Fibroblast of lung (primary cell): ENCODE measurements around the gene TBC1D22B. TPM values are rescaled to one million over a fixed set of nuclear protein-coding genes. Genes with fewer than 3 reads are reported as not detected.

Experiments used
- DNase-seq, 2 donors: peaks; one replicate each; pipeline versions ENCODE4 v3.0.0 to v3.0.0-alpha.2; 2010; ENCODE audit warnings: low read depth in 2 of 2
- H2AFZ ChIP-seq: 2 replicates; pipeline ENCODE4 v1.5.1; 2012; ENCODE audit warnings: low read length, control low read depth, inconsistent platforms
- H3K27ac ChIP-seq: 2 replicates; pipeline ENCODE4 v1.5.1; 2011; ENCODE audit warnings: low read length, control low read depth; ENCODE audit not compliant: insufficient read depth
- H3K27me3 ChIP-seq: 2 replicates; pipeline ENCODE4 v1.5.1; 2011; ENCODE audit warnings: mild to moderate bottlenecking, low read length; ENCODE audit not compliant: control insufficient read depth, insufficient read depth
- H3K36me3 ChIP-seq: 2 replicates; pipeline ENCODE4 v1.5.1; 2011; ENCODE audit warnings: low read length; ENCODE audit not compliant: control insufficient read depth, insufficient read depth
- H3K4me1 ChIP-seq: 2 replicates; pipeline ENCODE4 v1.5.1; 2011; ENCODE audit warnings: low read length; ENCODE audit not compliant: control insufficient read depth, insufficient read depth; ENCODE audit errors: extremely low read depth
- H3K4me2 ChIP-seq: 2 replicates; pipeline ENCODE4 v1.5.1; 2011; ENCODE audit warnings: low read length, control low read depth; ENCODE audit not compliant: insufficient read depth; ENCODE audit errors: extremely low read depth
- H3K4me3 ChIP-seq, 4 experiments: fragments of 200-600 bp in 1 of 4; sonication (generic) in 1 of 4; replicated peaks in 1 of 4; 2 replicates each; pipeline ENCODE4 v1.5.1; 2011 to 2016; ENCODE audit warnings: low read length in 4 of 4, low read depth in 3 of 4, mild to moderate bottlenecking in 3 of 4, control low read depth in 2 of 4, inconsistent platforms in 1 of 4, mixed read lengths in 1 of 4; ENCODE audit not compliant: insufficient read depth in 1 of 4; ENCODE audit errors: control extremely low read depth in 1 of 4
- H3K79me2 ChIP-seq: 2 replicates; pipeline ENCODE4 v1.5.1; 2012; ENCODE audit warnings: mild to moderate bottlenecking, low read length, inconsistent platforms; ENCODE audit not compliant: control insufficient read depth, insufficient read depth
- H3K9ac ChIP-seq: 2 replicates; pipeline ENCODE4 v1.5.1; 2011; ENCODE audit warnings: mild to moderate bottlenecking, low read length, control low read depth; ENCODE audit not compliant: insufficient read depth
- H3K9me3 ChIP-seq: 2 replicates; pipeline ENCODE4 v1.5.1; 2012; ENCODE audit warnings: low read depth, low read length; ENCODE audit not compliant: control insufficient read depth, insufficient read depth
- H4K20me1 ChIP-seq: 2 replicates; pipeline ENCODE4 v1.5.1; 2011; ENCODE audit warnings: low read length; ENCODE audit not compliant: control insufficient read depth, insufficient read depth; ENCODE audit errors: extremely low read depth
- CTCF ChIP-seq, 2 donors: IDR thresholded peaks in 1 of 2; conservative IDR thresholded peaks in 1 of 2; 1 replicate in 1 of 2; 2 replicates in 1 of 2; pipeline ENCODE4 v1.5.1; 2011 to 2012; ENCODE audit warnings: low read length in 2 of 2, control low read depth in 1 of 2, inconsistent platforms in 1 of 2, low read depth in 1 of 2, mild to moderate bottlenecking in 1 of 2
- EZH2 ChIP-seq: IDR thresholded peaks from 2 replicates; pipeline ENCODE4 v1.5.1; 2012; ENCODE audit warnings: low read length, control low read depth, mild to moderate bottlenecking; ENCODE audit errors: missing control alignments
- polyA plus RNA-seq, 2 donors: library from polyadenylated mRNA; depleted of rRNA in 1 of 2; stranded (reverse) in 1 of 2; unstranded in 1 of 2; fragments of >200 nt; gene quantifications; 2 replicates each; pipeline ENCODE4 v1.2.1, GENCODE V29; 2011 to 2012; ENCODE audit warnings: missing spikeins in 1 of 2
- total RNA-seq: library from RNA; depleted of rRNA; stranded (reverse); fragments of >200 nt; gene quantifications from 2 replicates; pipeline ENCODE4 v1.2.1, GENCODE V29; 2014

TBC1D22B gene
- total and polyA plus RNA-seq, 2 donors (not counting 1 experiment from before 2014, with no cell fraction given) = 6.3 to 9.7 TPM

DNA sequence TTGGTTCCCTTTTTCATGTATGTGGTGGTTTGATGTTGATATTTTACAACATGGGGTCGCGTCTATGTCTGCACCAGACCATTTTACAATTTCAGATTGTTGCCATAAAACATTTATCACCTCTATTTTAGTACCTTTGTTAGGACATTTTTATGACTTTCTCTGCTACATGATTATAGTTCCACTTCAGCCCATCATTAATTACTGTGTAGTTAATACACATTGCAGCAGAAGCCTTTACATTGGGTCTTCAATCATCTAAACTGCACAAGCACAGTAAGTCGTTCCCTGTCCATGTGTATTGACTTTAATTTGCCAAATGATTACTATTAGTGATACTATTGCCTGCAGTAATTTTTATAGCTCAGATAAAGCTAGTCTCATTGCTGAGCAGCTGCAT is 16.1 kb downstream of the TBC1D22B start:
- Histone ChIP-seq H3K27ac (no peak overlapping the region), H4K20me1 (no peaks in the 10 kb centered on the region), H3K4me1 (no peaks in the 10 kb centered on the region), H3K9ac (no peak overlapping the region), H3K4me2 (no peak overlapping the region), H2AFZ (no peak overlapping the region), H3K79me2 (no peaks in the 10 kb centered on the region), H3K9me3 (no peaks in the 10 kb centered on the region), H3K4me3 (no peak overlapping the region), H3K27me3 (no peaks in the 10 kb centered on the region), H3K36me3 (no peaks in the 10 kb centered on the region)
- no peak for DNase-seq
- no peak for TF ChIP-seq CTCF (conservative IDR thresholded peaks at IDR 0.05 in 1 of 2, IDR thresholded peaks at IDR 0.05 in 1 of 2; ENCODE audit: low read depth in 1 of 2, low read length in 2 of 2)
- no peak for TF ChIP-seq EZH2

- Histone ChIP-seq H3K4me1 (peaks cover 5% of the 10 kb centered on the region), H3K79me2 (no peaks in the 10 kb centered on the region), H3K27me3 (no peaks in the 10 kb centered on the region), H3K27ac (no peak overlapping the region), H3K9me3 (no peaks in the 10 kb centered on the region), H3K4me2 (no peak overlapping the region), H4K20me1 (no peaks in the 10 kb centered on the region), H3K36me3 (peaks cover 5% of the 10 kb centered on the region), H3K9ac (no peak overlapping the region), H3K4me3 (no peak overlapping the region), H2AFZ (no peak overlapping the region)
- TF ChIP-seq EZH2 = no peak
- no peak for TF ChIP-seq CTCF (conservative IDR thresholded peaks at IDR 0.05 in 1 of 2, IDR thresholded peaks at IDR 0.05 in 1 of 2; ENCODE audit: low read depth in 1 of 2, low read length in 2 of 2)
- DNase-seq = no peak
These were observed 17.8 kb downstream of the TBC1D22B start for GRCh38 chr6:37275350-37275749.

GRCh38 chr6:37277001-37277409 is 19.4 kb downstream of the TBC1D22B start:
- peaks cover 5% of the 10 kb centered on the region for H3K4me1 ChIP-seq
- H4K20me1 ChIP-seq = no peaks in the 10 kb centered on the region
- DNase-seq = no peak
- H3K4me2 ChIP-seq = no peak overlapping the region
- H3K27me3 ChIP-seq = no peaks in the 10 kb centered on the region
- no peak overlapping the region for H3K9ac ChIP-seq
- H3K79me2 ChIP-seq = no peaks in the 10 kb centered on the region
- no peaks in the 10 kb centered on the region for H3K9me3 ChIP-seq
- TF ChIP-seq EZH2 (no peak), CTCF (conservative IDR thresholded peaks at IDR 0.05 in 1 of 2, IDR thresholded peaks at IDR 0.05 in 1 of 2; ENCODE audit: low read depth in 1 of 2, low read length in 2 of 2) (no peak)
- H3K4me3 ChIP-seq = no peak overlapping the region
- no peak overlapping the region for H3K27ac ChIP-seq
- H3K36me3 ChIP-seq = peaks cover 5% of the 10 kb centered on the region
- no peak overlapping the region for H2AFZ ChIP-seq
